GM21825 (cell line): ENCODE data around the gene NFKBIE.
"Not testable (repeated sequence)": the region's sequence is repeated elsewhere in the genome, so short reads cannot be mapped to it uniquely, and the experiment has no call there.

Experiments
- ATAC-seq: cut with Tn5 transposase; IDR thresholded peaks from one replicate; pipeline ENCODE4 v1.9.1; 2021; ENCODE audit warnings: mild to moderate bottlenecking, moderate library complexity; ENCODE audit not compliant: unreplicated experiment

NFKBIE gene

GRCh38 chr6:44265007-44265721, at the start of gene NFKBIE:
Gene NFKBIE (minus strand): TSS chr6:44265551. CDS start chr6:44265346, 205 bp downstream.
- peak; percentile 41 for ATAC-seq

GRCh38 chr6:44314657-44315056, 49.3 kb upstream of the NFKBIE start:
- ATAC-seq = not testable (repeated sequence)

GRCh38 chr6:44312901-44313788, 47.8 kb upstream of the NFKBIE start, which contains the start of gene AARS2:
Gene AARS2 (minus strand): TSS chr6:44313347. CDS start chr6:44313323, 24 bp downstream.
- ATAC-seq = peak; percentile 90

GRCh38 chr6:44311767-44312166, 46.4 kb upstream of the NFKBIE start:
- ATAC-seq = no peak

- no peak for ATAC-seq
These were observed 46.0 kb upstream of the NFKBIE start for GRCh38 chr6:44311304-44311703.

- ATAC-seq = no peak
These were observed 44.9 kb upstream of the NFKBIE start for GRCh38 chr6:44310241-44310640.

GRCh38 chr6:44309631-44310030, 44.3 kb upstream of the NFKBIE start:
- ATAC-seq = no peak

GRCh38 chr6:44309092-44309491, 43.7 kb upstream of the NFKBIE start:
- ATAC-seq = no peak

- ATAC-seq = no peak
These were observed 41.9 kb upstream of the NFKBIE start for GRCh38 chr6:44307217-44307616.

- ATAC-seq = no peak
These were observed 41.4 kb upstream of the NFKBIE start for GRCh38 chr6:44306710-44307109.

- no peak for ATAC-seq
These were observed 39.9 kb upstream of the NFKBIE start for GRCh38 chr6:44305200-44305725.

- no peak for ATAC-seq
These were observed 39.2 kb upstream of the NFKBIE start for GRCh38 chr6:44304282-44305199.

GRCh38 chr6:44303842-44304241, 38.5 kb upstream of the NFKBIE start:
- ATAC-seq = no peak

GRCh38 chr6:44302856-44303255, 37.5 kb upstream of the NFKBIE start:
- no peak for ATAC-seq

GRCh38 chr6:44301782-44302564, 36.6 kb upstream of the NFKBIE start:
- ATAC-seq = no peak

- no peak for ATAC-seq
These were observed 35.8 kb upstream of the NFKBIE start for GRCh38 chr6:44301106-44301505.

- ATAC-seq = no peak
These were observed 35.0 kb upstream of the NFKBIE start for GRCh38 chr6:44300292-44300823.

GRCh38 chr6:44298864-44299263, 33.5 kb upstream of the NFKBIE start:
- no peak for ATAC-seq

GRCh38 chr6:44298055-44298803, 32.9 kb upstream of the NFKBIE start:
- ATAC-seq = no peak
